Measurements from ENCODE around the gene ERCC2.

ERCC2 gene

GRCh38 chr19:45352914-45353796 is 17.2 kb downstream of the ERCC2 start:
- no peak for DNase-seq (ENCODE audit: low read depth)
- no peak overlapping the region for H3K4me3 ChIP-seq (ENCODE audit: low read depth, low read length)
- TF ChIP-seq CTCF (conservative IDR thresholded peaks at IDR 0.05; ENCODE audit: low read depth, low read length) = no peak

GRCh38 chr19:45352471-45352870 is 17.9 kb downstream of the ERCC2 start:
- no peak overlapping the region for H3K4me3 ChIP-seq (ENCODE audit: low read depth, low read length)
- no peak for DNase-seq (ENCODE audit: low read depth)
- TF ChIP-seq CTCF (conservative IDR thresholded peaks at IDR 0.05; ENCODE audit: low read depth, low read length) = no peak

GRCh38 chr19:45352062-45352461 is 18.3 kb downstream of the ERCC2 start:
- DNase-seq (ENCODE audit: low read depth) = no peak
- no peak overlapping the region for H3K4me3 ChIP-seq (ENCODE audit: low read depth, low read length)
- no peak for TF ChIP-seq CTCF (conservative IDR thresholded peaks at IDR 0.05; ENCODE audit: low read depth, low read length)

GRCh38 chr19:45351401-45351952 is 18.9 kb downstream of the ERCC2 start:
- no peak for TF ChIP-seq CTCF (conservative IDR thresholded peaks at IDR 0.05; ENCODE audit: low read depth, low read length)
- H3K4me3 ChIP-seq (ENCODE audit: low read depth, low read length) = no peak overlapping the region
- no peak for DNase-seq (ENCODE audit: low read depth)

- DNase-seq (ENCODE audit: low read depth) = no peak
- no peak for TF ChIP-seq CTCF (conservative IDR thresholded peaks at IDR 0.05; ENCODE audit: low read depth, low read length)
- H3K4me3 ChIP-seq (ENCODE audit: low read depth, low read length) = no peak overlapping the region
Measured at GRCh38 chr19:45350477-45351058, 19.8 kb downstream of the ERCC2 start.

GRCh38 chr19:45349430-45349941 is 20.9 kb downstream of the ERCC2 start:
- no peak overlapping the region for H3K4me3 ChIP-seq (ENCODE audit: low read depth, low read length)
- no peak for TF ChIP-seq CTCF (conservative IDR thresholded peaks at IDR 0.05; ENCODE audit: low read depth, low read length)
- no peak for DNase-seq (ENCODE audit: low read depth)

All from choroid plexus epithelial cell (primary cell).